ENCODE measurements around the gene UMODL1.

GRCh38 chr21:42043961-42044360, 27.2 kb upstream of the UMODL1 start:
- TF ChIP-seq EZH2 (IDR thresholded peaks at IDR 0.05; ENCODE audit: borderline replicate concordance, control insufficient read depth, low read depth, low read length): no peak
- no peak for TF ChIP-seq GABPA (IDR thresholded peaks at IDR 0.05; ENCODE audit: low read depth)
- TF ChIP-seq EGR1 (IDR thresholded peaks at IDR 0.05; ENCODE audit: borderline replicate concordance in 1 of 2, low read depth in 2 of 2, low read length in 2 of 2): no peak
- no peak for TF ChIP-seq SPI1 (IDR thresholded peaks at IDR 0.05; ENCODE audit: borderline replicate concordance, insufficient read depth, low read depth, low read length)
- no peak for TF ChIP-seq REST (IDR thresholded peaks at IDR 0.05; ENCODE audit: low read depth, low read length)
- no peak for TF ChIP-seq CREB1 (IDR thresholded peaks at IDR 0.05; ENCODE audit: low read depth)
- TF ChIP-seq CTCF (IDR thresholded peaks at IDR 0.05 in 2 of 3, conservative IDR thresholded peaks at IDR 0.05 in 1 of 3; ENCODE audit: control insufficient read depth in 2 of 3, extremely low read depth in 1 of 3, insufficient read depth in 1 of 3, low read depth in 3 of 3, low read length in 3 of 3): no peak
- no peak for TF ChIP-seq ZNF592 (IDR thresholded peaks at IDR 0.05)
- no peak for TF ChIP-seq ZBTB33 (IDR thresholded peaks at IDR 0.05)
- no peak for TF ChIP-seq CHD2 (IDR thresholded peaks at IDR 0.05; ENCODE audit: borderline replicate concordance, low read depth, low read length)
- no peak for TF ChIP-seq HDAC2 (IDR thresholded peaks at IDR 0.05)
- TF ChIP-seq MAX (IDR thresholded peaks at IDR 0.05; ENCODE audit: low read depth, low read length): no peak

Measured in GM12878 (cell line).